HG03565 (cell line): ENCODE data around the gene GRXCR2.
"Not testable (repeated sequence)": the region's sequence is repeated elsewhere in the genome, so short reads cannot be mapped to it uniquely, and the experiment has no call there.

Experiments used
- ATAC-seq: cut with Tn5 transposase; IDR thresholded peaks from one replicate; pipeline ENCODE4 v1.9.1; 2021; ENCODE audit warnings: mild to moderate bottlenecking, moderate library complexity; ENCODE audit not compliant: unreplicated experiment

The GRXCR2 gene

GRCh38 chr5:145887217-145887616 lies 14.4 kb upstream of the GRXCR2 start:
- no peak for ATAC-seq

GRCh38 chr5:145874765-145875164 lies 2.0 kb upstream of the GRXCR2 start:
- ATAC-seq: no peak

GRCh38 chr5:145872486-145872885 lies 328 bp downstream of the GRXCR2 start:
- ATAC-seq: no peak

- ATAC-seq: no peak
These were observed 3.1 kb downstream of the GRXCR2 start for GRCh38 chr5:145869753-145870152.

- no peak for ATAC-seq
These were observed 5.0 kb downstream of the GRXCR2 start for GRCh38 chr5:145867806-145868205.

- ATAC-seq: not testable (repeated sequence)
These were observed 8.4 kb downstream of the GRXCR2 start for GRCh38 chr5:145864432-145864831.

GRCh38 chr5:145863003-145863402 lies 9.8 kb downstream of the GRXCR2 start:
- ATAC-seq: no peak

- no peak for ATAC-seq
These were observed 12.9 kb downstream of the GRXCR2 start for GRCh38 chr5:145859897-145860296.

- ATAC-seq: no peak
These were observed 13.4 kb downstream of the GRXCR2 start for GRCh38 chr5:145859453-145859852.

- ATAC-seq: no peak
These were observed 13.9 kb downstream of the GRXCR2 start for GRCh38 chr5:145858959-145859358.

GRCh38 chr5:145856285-145856818 lies 16.5 kb downstream of the GRXCR2 start:
- no peak for ATAC-seq

GRCh38 chr5:145855763-145856267 lies 17.0 kb downstream of the GRXCR2 start:
- no peak for ATAC-seq

- no peak for ATAC-seq
These were observed 18.1 kb downstream of the GRXCR2 start for GRCh38 chr5:145854651-145855258.

GRCh38 chr5:145853781-145854376 lies 18.9 kb downstream of the GRXCR2 start:
- no peak for ATAC-seq

- ATAC-seq: no peak
These were observed 19.8 kb downstream of the GRXCR2 start for GRCh38 chr5:145852990-145853389.

- ATAC-seq: no peak
These were observed 24.0 kb downstream of the GRXCR2 start for GRCh38 chr5:145848854-145849253.

- ATAC-seq: no peak
These were observed 25.0 kb downstream of the GRXCR2 start for GRCh38 chr5:145847499-145848497.

- no peak for ATAC-seq
These were observed 26.7 kb downstream of the GRXCR2 start for GRCh38 chr5:145846081-145846480.

GRCh38 chr5:145841299-145841698 lies 31.5 kb downstream of the GRXCR2 start:
- ATAC-seq: no peak

GRCh38 chr5:145840458-145841132 lies 32.2 kb downstream of the GRXCR2 start:
- no peak for ATAC-seq

- ATAC-seq: no peak
These were observed 34.5 kb downstream of the GRXCR2 start for GRCh38 chr5:145838276-145838675.
